Endodermal cell (in vitro differentiated cells): ENCODE data around the gene CTDNEP1. TPM values are rescaled to one million over a fixed set of nuclear protein-coding genes. Genes with fewer than 3 reads are reported as not detected.

Experiments used
- DNase-seq: peaks from one replicate; pipeline ENCODE4 v3.0.0-alpha.2; 2017
- H3K27ac ChIP-seq: 2 replicates; pipeline ENCODE4 v1.5.1; 2013; ENCODE audit warnings: mild to moderate bottlenecking, low read depth, low read length, moderate library complexity
- H3K27me3 ChIP-seq: 2 replicates; pipeline ENCODE4 v1.6.1; 2013; ENCODE audit warnings: mild to moderate bottlenecking, low read length, moderate library complexity; ENCODE audit not compliant: insufficient read depth, control insufficient read depth, poor library complexity, severe bottlenecking
- H3K36me3 ChIP-seq: 2 replicates; pipeline ENCODE4 v1.7.0; 2013; ENCODE audit warnings: mild to moderate bottlenecking, low read length, moderate library complexity; ENCODE audit not compliant: control insufficient read depth, insufficient read depth
- H3K4me1 ChIP-seq: one replicate; pipeline ENCODE4 v1.7.0; 2013; ENCODE audit warnings: low read length; ENCODE audit not compliant: control insufficient read depth, insufficient read depth
- H3K4me3 ChIP-seq: 2 replicates; pipeline ENCODE4 v1.5.1; 2013; ENCODE audit warnings: mild to moderate bottlenecking, low read length, moderate library complexity
- H3K9ac ChIP-seq: 2 replicates; pipeline ENCODE4 v1.6.1; 2013; ENCODE audit warnings: mild to moderate bottlenecking, low read length, moderate library complexity; ENCODE audit not compliant: poor library complexity, severe bottlenecking; ENCODE audit errors: extremely low read depth
- H3K9me3 ChIP-seq: 2 replicates; pipeline ENCODE4 v1.6.1; 2013; ENCODE audit warnings: mild to moderate bottlenecking, low read length, moderate library complexity; ENCODE audit not compliant: control insufficient read depth
- H3K27ac Mint-ChIP-seq: 2 replicates; pipeline ENCODE4 v1.8.0; 2020; ENCODE audit warnings: mixed read lengths
- H3K27me3 Mint-ChIP-seq: 2 replicates; pipeline ENCODE4 v1.8.0; 2021; ENCODE audit warnings: mild to moderate bottlenecking, mixed read lengths; ENCODE audit not compliant: insufficient read depth
- H3K36me3 Mint-ChIP-seq: 2 replicates; pipeline ENCODE4 v1.8.0; 2020; ENCODE audit warnings: low read depth, mixed read lengths
- H3K4me1 Mint-ChIP-seq: 2 replicates; pipeline ENCODE4 v1.8.0; 2020; ENCODE audit warnings: mixed read lengths
- H3K4me3 Mint-ChIP-seq: 2 replicates; pipeline ENCODE4 v1.8.0; 2020; ENCODE audit warnings: mild to moderate bottlenecking, moderate library complexity, mixed read lengths
- H3K9me3 Mint-ChIP-seq: 2 replicates; pipeline ENCODE4 v1.8.0; 2020; ENCODE audit warnings: mild to moderate bottlenecking, mixed read lengths
- CTCF ChIP-seq: fragments of 200-600 bp; sonication (generic); conservative IDR thresholded peaks from 2 replicates; pipeline ENCODE4 v1.5.0; 2021; ENCODE audit warnings: antibody characterized with exemption, mild to moderate bottlenecking
- WGBS, 2 experiments: methylation state at CpG; one replicate each; pipeline versions ENCODE4 v1.1.5 to v1.1.7; 2013; ENCODE audit warnings: missing lambda C conversion rate in 2 of 2, mixed read lengths in 1 of 2; ENCODE audit not compliant: insufficient coverage in 1 of 2, insufficient read length in 1 of 2; 5-methylcytosine and 5-hydroxymethylcytosine counted together
- total RNA-seq, 2 donors: library from RNA; stranded (reverse); fragmentation: NEBNext Ultra II Directional in 1 of 2; extraction: Animal tissue kit (Norgen Biotek cat#: 25700) in 1 of 2; gene quantifications; 2 replicates in 1 of 2; 3 replicates in 1 of 2; pipeline ENCODE4 v1.2.1, GENCODE V29; 2021

Gene CTDNEP1
- total RNA-seq, 2 donors from 2014 or later: 123 to 125 TPM

GRCh38 chr17:7232114-7232513, 19.4 kb downstream of the CTDNEP1 start:
- peaks cover 5% of the 10 kb centered on the region for H3K4me1 ChIP-seq
- no peaks in the 10 kb centered on the region for H3K9me3 ChIP-seq
- no peak overlapping the region for H3K9ac ChIP-seq
- peak overlapping the region; percentile 88 for H3K4me3 Mint-ChIP-seq
- peaks cover 68% of the 10 kb centered on the region for H3K36me3 Mint-ChIP-seq
- peaks cover 61% of the 10 kb centered on the region for H3K36me3 ChIP-seq
- no peaks in the 10 kb centered on the region for H3K9me3 Mint-ChIP-seq
- no peak overlapping the region for H3K27ac Mint-ChIP-seq
- peaks cover 32% of the 10 kb centered on the region for H3K4me1 Mint-ChIP-seq
- no peak for DNase-seq
- TF ChIP-seq CTCF: no peak
- 90 to 94% methylated on average over 5 of the region's 5 CpGs for WGBS, 2 experiments
- no peaks in the 10 kb centered on the region for H3K27me3 Mint-ChIP-seq
- peak overlapping the region; percentile 99 for H3K4me3 ChIP-seq
- H3K27me3 ChIP-seq: no peaks in the 10 kb centered on the region
- no peak overlapping the region for H3K27ac ChIP-seq

- peaks cover 59% of the 10 kb centered on the region for H3K36me3 Mint-ChIP-seq
- H3K4me3 ChIP-seq: no peak overlapping the region
- DNase-seq: no peak
- no peaks in the 10 kb centered on the region for H3K27me3 Mint-ChIP-seq
- no peak overlapping the region for H3K4me3 Mint-ChIP-seq
- no peak overlapping the region for H3K27ac Mint-ChIP-seq
- peaks cover 55% of the 10 kb centered on the region for H3K36me3 ChIP-seq
- WGBS, 2 experiments: 96 to 97% methylated on average over 7 to 19 of the region's 19 CpGs
- no peak overlapping the region for H3K27ac ChIP-seq
- H3K4me1 Mint-ChIP-seq: peaks cover 14% of the 10 kb centered on the region
- no peaks in the 10 kb centered on the region for H3K9me3 Mint-ChIP-seq
- TF ChIP-seq CTCF: no peak
- no peaks in the 10 kb centered on the region for H3K27me3 ChIP-seq
- H3K9ac ChIP-seq: no peak overlapping the region
- H3K4me1 ChIP-seq: peaks cover 3% of the 10 kb centered on the region
- no peaks in the 10 kb centered on the region for H3K9me3 ChIP-seq
These were observed 22.0 kb downstream of the CTDNEP1 start for GRCh38 chr17:7229504-7229903.

GRCh38 chr17:7228920-7229319, 22.6 kb downstream of the CTDNEP1 start:
- H3K27me3 ChIP-seq: no peaks in the 10 kb centered on the region
- Mint-ChIP-seq H3K4me3 (no peak overlapping the region), H3K9me3 (no peaks in the 10 kb centered on the region), H3K27ac (no peak overlapping the region), H3K4me1 (peaks cover 12% of the 10 kb centered on the region), H3K27me3 (no peaks in the 10 kb centered on the region), H3K36me3 (peaks cover 63% of the 10 kb centered on the region)
- TF ChIP-seq CTCF: no peak
- WGBS, 2 experiments: 95% methylated on average over 11 to 14 of the region's 14 CpGs
- H3K27ac ChIP-seq: no peak overlapping the region
- H3K9ac ChIP-seq: no peak overlapping the region
- H3K9me3 ChIP-seq: no peaks in the 10 kb centered on the region
- peaks cover 59% of the 10 kb centered on the region for H3K36me3 ChIP-seq
- peaks cover 3% of the 10 kb centered on the region for H3K4me1 ChIP-seq
- no peak overlapping the region for H3K4me3 ChIP-seq
- DNase-seq: no peak
